Glutamatergic neuron (in vitro differentiated cells): ENCODE results near the gene ZMYND8. TPM values are rescaled to one million over a fixed set of nuclear protein-coding genes. Genes with fewer than 3 reads are reported as not detected.
"Not testable (repeated sequence)": the region's sequence is repeated elsewhere in the genome, so short reads cannot be mapped to it uniquely, and the experiment has no call there.

ENCODE experiments used
- DNase-seq: peaks from one replicate; pipeline ENCODE4 v3.0.0; 2022
- H3K27ac Mint-ChIP-seq: one replicate; pipeline ENCODE4 v1.8.0; 2020; ENCODE audit warnings: mild to moderate bottlenecking, mixed read lengths, inconsistent platforms; ENCODE audit not compliant: unreplicated experiment
- H3K27me3 Mint-ChIP-seq: one replicate; pipeline ENCODE4 v1.8.0; 2020; ENCODE audit warnings: mild to moderate bottlenecking, moderate library complexity, mixed read lengths, inconsistent platforms; ENCODE audit not compliant: unreplicated experiment
- H3K36me3 Mint-ChIP-seq: one replicate; pipeline ENCODE4 v1.8.0; 2020; ENCODE audit warnings: mild to moderate bottlenecking, mixed read lengths, inconsistent platforms; ENCODE audit not compliant: unreplicated experiment
- H3K4me1 Mint-ChIP-seq: one replicate; pipeline ENCODE4 v1.8.0; 2020; ENCODE audit warnings: mild to moderate bottlenecking, low read depth, mixed read lengths, inconsistent platforms; ENCODE audit not compliant: unreplicated experiment
- H3K4me3 Mint-ChIP-seq: one replicate; pipeline ENCODE4 v1.8.0; 2020; ENCODE audit warnings: mild to moderate bottlenecking, mixed read lengths, inconsistent platforms; ENCODE audit not compliant: unreplicated experiment
- H3K9me3 Mint-ChIP-seq: one replicate; pipeline ENCODE4 v1.8.0; 2020; ENCODE audit warnings: mild to moderate bottlenecking, moderate library complexity, mixed read lengths, inconsistent platforms; ENCODE audit not compliant: unreplicated experiment
- CTCF ChIP-seq: fragments of 200-600 bp; sonication (generic); IDR thresholded peaks from one replicate; pipeline ENCODE4 v1.5.0; 2021; ENCODE audit not compliant: partially characterized antibody, unreplicated experiment
- total RNA-seq: library from RNA; stranded (reverse); fragmentation: NEBNext Ultra II Directional; extraction: Animal tissue kit (Norgen Biotek cat#: 25700); gene quantifications from one replicate; pipeline ENCODE4 v1.2.1, GENCODE V29; 2021; ENCODE audit not compliant: unreplicated experiment

ZMYND8 gene
- total RNA-seq, 1 donor from 2014 or later: 116 TPM

- Mint-ChIP-seq H3K36me3 (no peaks in the 10 kb centered on the region), H3K27ac (peak overlapping the region; percentile 7), H3K9me3 (peaks cover 5% of the 10 kb centered on the region), H3K27me3 (peaks cover 10% of the 10 kb centered on the region), H3K4me1 (peaks cover 23% of the 10 kb centered on the region), H3K4me3 (no peak overlapping the region)
- DNase-seq: no peak
- no peak for TF ChIP-seq CTCF
These were observed 146.5 kb downstream of the ZMYND8 start for GRCh38 chr20:47209982-47210381.

GRCh38 chr20:47208534-47209174 lies 147.8 kb downstream of the ZMYND8 start:
- H3K4me3 Mint-ChIP-seq: no peak overlapping the region
- H3K36me3 Mint-ChIP-seq: no peaks in the 10 kb centered on the region
- TF ChIP-seq CTCF: no peak
- H3K4me1 Mint-ChIP-seq: peaks cover 23% of the 10 kb centered on the region
- H3K27me3 Mint-ChIP-seq: peaks cover 10% of the 10 kb centered on the region
- H3K9me3 Mint-ChIP-seq: peaks cover 5% of the 10 kb centered on the region
- DNase-seq: no peak
- H3K27ac Mint-ChIP-seq: peak overlapping the region; percentile 31

GRCh38 chr20:47206962-47207641 lies 149.4 kb downstream of the ZMYND8 start:
- no peak for TF ChIP-seq CTCF
- H3K27me3 Mint-ChIP-seq: peaks cover 11% of the 10 kb centered on the region
- H3K9me3 Mint-ChIP-seq: peaks cover 5% of the 10 kb centered on the region
- peaks cover 23% of the 10 kb centered on the region for H3K4me1 Mint-ChIP-seq
- H3K36me3 Mint-ChIP-seq: no peaks in the 10 kb centered on the region
- peak overlapping the region; percentile 84 for H3K27ac Mint-ChIP-seq
- H3K4me3 Mint-ChIP-seq: no peak overlapping the region
- peak; percentile 37 for DNase-seq

GRCh38 chr20:47206552-47206951 lies 149.9 kb downstream of the ZMYND8 start:
- DNase-seq, H3K36me3 Mint-ChIP-seq, H3K27ac Mint-ChIP-seq, H3K4me3 Mint-ChIP-seq, H3K9me3 Mint-ChIP-seq: not testable (repeated sequence)
- H3K4me1 Mint-ChIP-seq: peaks cover 26% of the 10 kb centered on the region
- peaks cover 11% of the 10 kb centered on the region for H3K27me3 Mint-ChIP-seq

GRCh38 chr20:47205577-47206123 lies 150.8 kb downstream of the ZMYND8 start:
- peaks cover 11% of the 10 kb centered on the region for H3K27me3 Mint-ChIP-seq
- peak; percentile 72 for TF ChIP-seq CTCF
- peak; percentile 82 for DNase-seq
- H3K4me1 Mint-ChIP-seq: peaks cover 27% of the 10 kb centered on the region
- H3K27ac Mint-ChIP-seq: peak overlapping the region; percentile 85
- H3K4me3 Mint-ChIP-seq: peak overlapping the region; percentile 10
- H3K36me3 Mint-ChIP-seq: no peaks in the 10 kb centered on the region
- peaks cover 5% of the 10 kb centered on the region for H3K9me3 Mint-ChIP-seq

GRCh38 chr20:47204850-47205122 lies 151.7 kb downstream of the ZMYND8 start:
- Mint-ChIP-seq H3K4me1 (peaks cover 27% of the 10 kb centered on the region), H3K27me3 (peaks cover 13% of the 10 kb centered on the region)
- H3K4me3 Mint-ChIP-seq, H3K36me3 Mint-ChIP-seq, H3K9me3 Mint-ChIP-seq, H3K27ac Mint-ChIP-seq, DNase-seq: not testable (repeated sequence)
